Measurements from ENCODE around the gene PARK7.
"Not testable (repeated sequence)": the region's sequence is repeated elsewhere in the genome, so short reads cannot be mapped to it uniquely, and the experiment has no call there.

Gene PARK7

DNA sequence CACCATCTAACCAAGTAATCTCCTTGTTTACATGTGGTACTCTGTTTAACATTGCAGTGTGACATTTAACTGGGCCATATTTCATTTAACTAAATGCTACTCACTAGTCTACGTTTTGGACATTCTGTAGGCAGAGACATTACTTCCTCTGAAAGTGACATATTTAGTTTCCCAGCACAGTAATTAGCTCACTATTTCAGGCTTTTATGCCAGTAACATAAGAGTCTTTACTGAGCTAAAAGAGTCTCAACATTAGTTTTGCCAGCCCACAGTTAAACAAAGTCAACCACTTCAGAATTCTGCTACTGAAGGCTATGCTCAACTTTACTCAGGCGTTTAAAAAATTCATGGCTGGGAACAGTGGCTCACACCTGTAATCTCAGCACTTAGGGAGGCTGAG lies 18.3 kb upstream of the PARK7 start:
- DNase-seq (ENCODE audit: low spot score) (no peak), FAIRE-seq (no peak)

DNA sequence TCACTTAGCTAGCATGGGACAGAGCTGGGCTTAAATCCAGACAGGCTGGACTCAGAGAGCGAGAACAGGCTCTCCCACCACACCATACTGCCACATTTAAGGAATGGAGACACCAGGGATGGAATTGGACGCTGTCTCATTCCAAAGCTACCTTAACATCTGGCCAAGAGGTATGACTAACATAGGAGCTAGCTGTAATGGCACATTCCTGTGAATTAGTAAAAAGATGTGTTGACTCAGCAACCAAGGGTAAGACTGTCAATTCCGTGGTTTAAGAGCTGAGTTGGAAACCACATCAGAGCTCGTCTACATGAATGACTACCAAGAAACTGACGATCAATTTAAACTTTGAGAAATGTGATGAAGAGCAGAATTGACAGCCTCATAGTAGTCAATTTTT lies 12.6 kb upstream of the PARK7 start:
- FAIRE-seq (no peak), DNase-seq (ENCODE audit: low spot score) (peak; percentile 72)

DNA sequence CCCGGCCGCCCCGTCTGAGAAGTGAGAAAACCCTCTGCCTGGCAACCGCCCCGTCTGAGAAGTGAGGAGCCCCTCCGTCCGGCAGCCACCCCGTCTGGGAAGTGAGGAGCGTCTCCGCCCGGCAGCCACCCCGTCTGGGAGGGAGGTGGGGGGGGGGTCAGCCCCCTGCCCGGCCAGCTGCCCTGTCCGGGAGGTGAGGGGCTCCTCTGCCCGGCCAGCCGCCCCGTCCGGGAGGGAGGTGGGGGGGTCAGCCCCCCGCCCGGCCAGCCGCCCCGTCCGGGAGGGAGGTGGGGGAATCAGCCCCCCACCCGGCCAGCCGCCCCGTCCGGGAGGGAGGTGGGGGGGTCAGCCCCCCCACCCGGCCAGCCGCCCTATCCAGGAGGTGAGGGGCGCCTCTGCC lies 8.7 kb upstream of the PARK7 start:
- not testable (repeated sequence) for DNase-seq (ENCODE audit: low spot score); FAIRE-seq

DNA sequence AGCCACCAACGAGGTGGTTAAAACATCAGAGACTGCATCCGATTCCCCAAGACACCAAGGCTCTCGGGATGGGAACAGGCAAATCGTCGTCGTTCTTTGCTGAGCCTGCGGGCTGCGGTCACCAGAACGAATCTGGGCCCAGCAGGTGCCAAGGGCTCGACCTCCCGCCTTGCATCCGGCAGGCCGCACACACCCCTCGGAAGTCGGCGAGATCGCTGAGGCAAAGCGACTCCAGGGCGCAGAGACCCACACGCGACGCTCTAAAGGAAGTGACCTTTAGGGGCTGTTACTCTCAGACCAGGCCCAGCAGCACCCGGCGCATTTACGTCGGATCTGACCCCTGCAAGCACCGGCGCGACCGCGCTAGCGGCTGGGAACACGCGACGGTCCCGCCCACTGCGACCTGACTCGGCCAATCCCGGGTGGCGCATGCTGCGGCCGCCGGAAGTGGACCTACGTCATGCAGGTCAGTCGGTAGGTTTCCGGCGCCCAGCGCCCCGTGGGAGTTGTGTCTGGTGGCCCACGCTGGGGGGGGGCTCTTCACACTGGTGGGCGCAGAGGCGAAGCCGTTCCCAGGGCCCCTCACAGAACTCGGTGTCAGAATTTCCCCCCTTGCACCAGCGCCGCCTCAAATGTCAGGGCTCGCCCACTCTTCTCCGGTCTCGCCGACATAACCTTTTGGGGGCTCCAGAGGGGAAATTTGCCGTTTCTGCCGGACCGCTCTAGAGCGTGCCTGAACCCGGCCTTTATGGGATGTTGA lies 7.5 kb upstream of the PARK7 start:
- FAIRE-seq (peak; percentile 46), DNase-seq (ENCODE audit: low spot score) (peak; percentile 70)

DNA sequence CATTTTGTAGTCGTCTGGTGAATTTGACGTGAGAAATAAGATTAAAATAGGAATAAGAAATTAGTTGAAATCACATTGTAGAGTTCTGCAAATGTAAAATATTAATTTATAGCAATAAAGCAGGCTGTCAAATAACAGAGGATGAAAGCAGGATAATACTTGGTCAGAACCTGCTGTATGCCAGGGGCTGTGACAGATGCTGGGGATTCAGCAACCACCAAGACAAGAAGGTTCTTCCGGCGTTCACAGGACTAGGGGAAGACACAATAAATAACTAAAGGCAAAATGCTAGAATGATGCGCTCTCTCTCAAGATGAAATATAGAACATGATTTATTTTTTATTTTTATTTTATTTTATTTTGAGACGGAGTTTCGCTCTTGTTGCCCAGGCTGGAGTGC lies 6.8 kb upstream of the PARK7 start:
- DNase-seq (ENCODE audit: low spot score) (no peak), FAIRE-seq (no peak)

DNA sequence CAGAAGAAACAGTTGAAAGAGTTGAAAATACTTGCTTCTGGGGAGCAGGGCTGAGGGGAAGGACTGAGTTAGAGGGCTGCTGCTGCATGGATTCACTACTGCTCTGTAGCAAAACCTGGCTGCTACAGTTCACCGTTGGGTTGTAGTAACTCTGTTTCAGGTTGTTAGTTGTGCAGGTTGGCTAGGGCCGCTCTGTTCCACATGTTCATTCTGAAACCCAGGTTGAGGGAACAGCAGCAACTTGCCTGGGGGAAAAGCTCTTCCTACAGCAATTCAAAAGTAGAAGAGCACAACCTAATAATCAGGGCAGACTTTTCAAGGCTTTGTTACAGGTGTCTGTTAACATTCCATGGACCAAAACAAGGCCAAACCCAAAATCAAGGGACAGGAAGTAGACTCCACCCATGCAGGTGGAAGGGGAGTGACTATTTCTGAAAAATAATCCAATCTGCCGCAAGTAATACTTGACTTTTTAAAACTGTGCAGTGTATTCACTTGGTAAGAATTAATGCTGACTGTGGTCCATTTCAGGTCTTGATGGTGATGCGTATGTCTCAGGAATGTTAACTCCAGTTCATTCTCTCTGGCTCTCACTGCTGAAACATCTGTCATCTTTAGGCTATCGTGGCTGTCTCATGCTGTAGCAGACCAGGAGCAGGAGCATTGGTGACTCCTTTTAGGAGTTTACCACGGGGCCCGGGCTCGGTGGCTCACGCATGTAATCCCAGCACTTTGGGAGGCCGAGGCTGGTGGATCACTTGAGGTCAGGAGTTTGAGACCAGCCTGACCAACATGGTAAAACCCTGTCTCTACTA lies 5.1 kb upstream of the PARK7 start:
- FAIRE-seq = no peak
- DNase-seq (ENCODE audit: low spot score) = no peak

DNA sequence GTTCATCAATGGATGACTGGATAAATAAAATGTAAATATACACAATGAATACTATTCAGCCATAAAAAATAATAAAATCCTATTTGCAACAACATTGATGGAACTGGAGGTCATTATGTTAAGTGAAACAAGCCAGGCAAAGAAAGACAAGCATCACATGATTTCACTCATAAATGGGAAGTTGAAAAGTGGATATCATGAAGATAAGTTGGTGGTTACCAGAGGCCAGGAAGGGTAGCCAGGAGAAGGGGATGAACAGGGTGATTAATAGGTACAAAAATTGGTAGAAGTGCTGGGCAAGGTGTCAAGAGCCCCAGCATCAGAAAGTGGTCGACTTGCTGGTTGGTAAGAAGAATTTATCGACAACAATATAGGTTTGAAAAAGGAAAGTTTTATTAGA lies 1.3 kb upstream of the PARK7 start:
- FAIRE-seq (no peak), DNase-seq (ENCODE audit: low spot score) (no peak)

DNA sequence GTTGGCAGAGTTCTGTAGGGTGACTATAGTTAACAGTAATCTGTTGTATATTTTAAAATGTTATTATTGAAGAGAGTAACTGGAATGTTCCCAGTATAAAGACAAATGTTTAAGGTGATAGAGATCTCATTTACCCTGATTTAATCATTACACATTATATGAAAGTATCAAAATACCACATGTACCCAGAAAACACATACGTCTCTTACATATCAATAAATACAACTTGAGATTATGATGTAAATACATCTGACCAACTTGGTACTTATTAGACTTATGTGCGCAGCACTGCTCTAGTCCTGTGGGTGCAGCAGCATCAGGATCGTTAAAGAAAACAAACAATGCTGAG lies 670 bp upstream of the PARK7 start:
- no peak for FAIRE-seq

DNA sequence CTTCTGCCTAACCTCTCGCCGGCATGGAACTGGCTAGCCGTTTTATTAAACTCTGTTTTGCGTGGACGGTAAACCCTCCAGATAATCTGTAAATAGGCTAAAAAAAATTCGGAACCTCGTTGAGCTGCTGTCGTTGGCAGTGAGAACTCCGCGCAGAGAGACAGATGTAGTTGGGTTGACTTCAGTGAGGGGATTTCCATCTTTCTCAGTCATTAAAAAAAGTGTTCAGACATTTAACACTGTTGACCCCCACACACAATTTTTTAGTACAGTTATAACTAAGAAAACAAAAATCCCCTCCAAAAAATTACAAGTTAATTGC lies 464 bp downstream of the PARK7 start:
- DNase-seq (ENCODE audit: low spot score) (no peak), FAIRE-seq (no peak)

More for the DNA sequence above, 670 bp upstream of the PARK7 start:
- no peak for DNase-seq (ENCODE audit: low spot score)

DNA sequence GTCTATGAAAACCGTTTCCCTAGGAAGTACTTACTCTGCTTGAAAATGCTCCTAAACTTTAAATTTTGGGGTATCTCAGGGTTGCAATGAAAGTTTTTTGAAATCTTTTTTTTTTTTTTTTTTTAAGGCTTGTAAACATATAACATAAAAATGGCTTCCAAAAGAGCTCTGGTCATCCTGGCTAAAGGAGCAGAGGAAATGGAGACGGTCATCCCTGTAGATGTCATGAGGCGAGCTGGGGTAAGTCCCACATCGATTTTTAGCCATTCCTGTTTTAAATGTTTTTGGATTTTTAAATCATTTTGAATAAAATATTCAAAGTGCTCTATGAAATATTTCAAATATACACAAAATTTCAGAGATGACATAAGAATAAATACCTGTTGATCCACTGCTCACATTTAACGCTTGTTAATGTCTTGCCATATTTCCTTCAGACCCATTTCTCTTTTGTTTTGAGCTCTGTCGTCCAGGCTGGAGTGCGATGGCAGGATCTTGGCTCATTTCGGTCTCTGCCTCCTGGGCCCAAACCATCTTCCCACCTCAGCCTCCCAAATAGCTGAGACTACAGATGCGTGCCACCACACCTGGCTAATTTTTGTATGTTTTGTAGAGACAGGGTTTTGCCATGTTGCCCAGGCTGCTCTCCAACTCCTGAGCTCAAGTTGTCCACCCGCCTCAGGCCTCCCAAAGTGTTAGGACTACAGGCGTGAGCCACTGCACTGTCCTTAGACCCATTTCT lies 1.3 kb downstream of the PARK7 start:
- FAIRE-seq (no peak), DNase-seq (ENCODE audit: low spot score) (no peak)

DNA sequence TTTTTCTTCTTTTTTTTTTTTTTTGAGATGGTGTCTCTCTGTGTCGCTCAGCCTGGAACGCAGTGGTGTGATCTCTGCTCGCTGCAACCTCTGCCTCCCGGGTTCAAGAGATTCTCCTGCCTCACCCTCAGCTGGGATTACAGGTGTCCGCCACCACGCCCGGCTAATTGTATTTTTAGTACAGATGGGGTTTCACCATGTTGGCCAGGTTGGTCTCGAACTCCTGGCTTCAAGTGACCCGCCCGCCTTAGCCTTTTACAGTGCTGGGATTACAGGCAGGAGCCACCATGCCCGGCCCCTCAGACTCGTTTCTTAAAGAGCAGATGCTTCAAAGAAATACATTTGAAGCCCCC lies 1.8 kb downstream of the PARK7 start:
- not testable (repeated sequence) for DNase-seq (ENCODE audit: low spot score); FAIRE-seq

DNA sequence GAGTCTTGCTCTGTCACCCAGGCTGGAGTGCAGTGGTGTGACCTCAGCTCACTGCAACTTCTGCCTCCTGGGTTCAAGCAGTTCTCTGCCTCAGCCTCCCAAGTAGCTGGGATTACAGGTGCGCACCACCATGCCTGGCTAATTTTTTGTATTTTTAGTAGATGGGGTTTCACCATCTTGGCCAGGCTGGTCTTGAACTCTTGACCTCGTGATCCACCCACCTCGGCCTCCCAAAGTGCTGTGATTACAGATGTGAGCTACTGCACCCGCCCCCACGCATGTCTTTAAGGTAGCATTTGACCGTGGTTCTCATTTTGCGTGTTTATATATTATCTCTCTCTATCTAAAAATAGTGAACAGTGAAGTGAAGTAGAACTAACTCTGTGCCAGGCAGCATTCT lies 2.3 kb downstream of the PARK7 start:
- DNase-seq (ENCODE audit: low spot score); FAIRE-seq: not testable (repeated sequence)

DNA sequence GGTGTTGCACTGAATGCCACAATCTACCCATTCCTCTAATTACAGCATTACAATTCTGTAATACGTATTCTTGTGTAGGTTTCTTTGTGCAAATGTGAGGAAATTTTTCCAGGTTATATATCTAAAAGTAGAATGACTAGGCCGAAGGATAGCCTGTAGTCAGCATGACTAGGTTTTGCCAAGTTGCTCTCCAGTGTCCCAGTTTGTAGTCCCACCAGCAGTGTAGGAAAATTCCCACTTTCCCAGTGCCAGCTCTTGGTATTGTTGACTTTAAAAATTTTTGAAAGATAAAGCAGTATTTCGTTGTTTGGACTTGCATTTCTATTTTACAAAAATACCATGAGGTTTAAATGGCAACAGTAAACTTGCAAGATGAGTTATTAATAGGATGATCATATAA lies 3.0 kb downstream of the PARK7 start:
- DNase-seq (ENCODE audit: low spot score) (no peak), FAIRE-seq (no peak)

DNA sequence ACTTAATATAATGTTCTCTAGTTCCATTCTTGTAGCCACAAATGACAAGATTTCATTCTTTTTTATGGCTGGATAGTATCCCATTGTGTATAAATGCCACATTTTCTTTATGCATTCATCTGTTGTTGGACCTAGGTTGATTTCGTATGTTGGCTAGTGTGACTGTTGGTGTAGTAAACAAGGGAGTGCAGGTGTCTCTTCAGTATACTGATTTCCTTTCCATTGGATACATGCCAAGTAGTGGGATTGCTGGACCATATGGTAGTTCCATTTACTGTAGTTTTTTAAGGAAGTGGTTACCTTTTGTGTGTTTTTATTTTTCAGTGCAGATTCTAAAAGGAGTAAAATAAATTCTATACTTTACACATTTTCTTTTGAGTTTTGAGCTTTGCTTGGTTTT lies 5.7 kb downstream of the PARK7 start:
- no peak for DNase-seq (ENCODE audit: low spot score)
- FAIRE-seq = no peak

DNA sequence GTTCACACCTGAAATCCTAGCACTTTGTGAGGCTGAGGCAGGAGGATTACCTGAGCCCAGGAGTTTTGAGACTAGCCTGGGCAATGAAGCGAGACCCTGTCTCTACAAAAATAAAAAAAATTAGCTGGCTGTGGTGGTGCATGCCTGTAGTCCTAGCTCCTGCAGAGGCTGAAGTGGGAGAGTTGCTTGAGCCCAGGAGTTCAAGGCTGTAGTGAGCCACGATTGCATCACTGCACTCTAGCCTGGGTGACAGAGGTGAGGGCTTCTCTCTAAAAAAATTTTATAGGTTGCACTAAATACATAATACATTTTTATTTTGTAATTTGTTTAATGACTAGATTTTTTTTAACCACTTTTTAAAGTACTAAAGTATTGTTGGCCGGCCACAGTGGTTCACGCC lies 6.1 kb downstream of the PARK7 start:
- DNase-seq (ENCODE audit: low spot score) (no peak), FAIRE-seq (no peak)

DNA sequence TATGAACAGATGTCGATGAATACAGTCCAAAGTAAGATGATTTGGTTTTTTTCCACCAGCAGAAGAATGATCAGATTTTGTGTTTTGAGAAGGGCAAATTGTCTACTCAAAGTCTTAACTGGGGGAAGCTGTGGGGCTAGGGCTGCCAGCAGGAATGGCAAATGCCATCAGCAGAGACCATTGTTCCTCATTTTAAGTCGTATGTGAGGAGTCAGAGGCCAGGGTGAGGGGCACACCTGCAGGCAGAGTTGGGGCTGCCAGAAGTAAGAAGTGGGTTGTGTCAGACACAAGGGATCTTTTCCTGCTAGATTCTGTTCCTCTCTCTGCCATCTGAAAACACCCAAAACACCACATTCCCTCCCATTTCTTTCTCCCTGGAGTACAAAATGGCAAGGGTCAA lies 8.7 kb downstream of the PARK7 start:
- DNase-seq (ENCODE audit: low spot score) (no peak), FAIRE-seq (no peak)

DNA sequence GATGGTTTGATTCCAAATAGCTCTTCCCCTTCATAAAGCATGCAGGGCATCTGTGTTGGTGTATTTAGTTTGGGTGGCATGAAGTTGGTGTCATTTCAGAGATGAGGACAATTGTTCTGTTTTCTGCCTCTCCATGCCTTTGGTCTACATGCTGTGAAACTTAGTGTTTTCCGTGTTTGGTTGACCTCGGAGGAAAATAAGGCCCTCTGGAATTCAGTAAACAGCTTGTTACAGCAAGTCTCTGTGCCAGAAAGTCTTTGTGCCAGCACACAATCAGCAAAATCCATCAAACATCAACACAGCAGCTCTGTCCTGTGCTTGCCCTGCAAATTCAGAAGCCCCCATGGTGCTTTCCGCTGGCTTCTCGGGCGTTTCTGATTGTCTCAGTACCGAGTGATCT lies 9.5 kb downstream of the PARK7 start:
- DNase-seq (ENCODE audit: low spot score) = no peak
- no peak for FAIRE-seq

DNA sequence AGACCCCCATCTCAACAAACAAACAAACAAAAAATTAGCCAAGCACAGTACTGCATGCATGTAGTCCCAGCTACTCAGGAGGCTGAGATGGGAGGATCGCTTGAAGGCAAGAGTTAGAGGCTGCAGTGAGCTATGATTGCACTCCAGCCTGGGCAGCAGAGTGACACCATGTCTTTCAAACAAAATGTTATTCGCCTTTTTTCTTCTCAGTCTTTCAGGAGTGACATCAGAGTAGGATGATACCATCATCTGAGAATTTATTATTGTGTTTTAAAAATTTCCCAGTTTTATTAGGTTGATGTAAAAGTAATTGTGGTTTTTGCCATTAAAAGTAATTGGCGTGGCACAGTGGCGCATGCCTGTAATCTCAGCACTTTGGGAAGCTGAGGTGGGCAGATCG lies 10.8 kb downstream of the PARK7 start:
- no peak for FAIRE-seq
- DNase-seq (ENCODE audit: low spot score) = no peak

DNA sequence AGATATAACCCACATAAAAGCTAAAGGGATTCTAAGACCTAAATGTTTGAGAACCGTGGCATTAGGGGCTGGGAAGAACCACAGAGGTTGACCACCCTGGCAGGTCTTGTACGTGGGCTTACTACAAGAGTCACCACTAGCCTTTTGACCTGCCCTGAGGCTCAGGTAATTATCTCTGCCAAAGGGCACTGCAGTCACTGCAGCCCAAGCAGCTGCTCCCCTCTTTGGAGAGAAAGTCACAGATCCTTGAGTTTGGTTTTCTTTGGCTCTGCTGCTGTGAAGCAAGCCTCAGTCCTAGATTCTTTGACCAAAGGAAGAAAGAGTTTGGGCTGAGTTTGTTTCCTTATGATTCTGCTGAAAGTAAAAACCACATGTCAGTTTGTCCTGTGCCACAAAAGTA lies 11.6 kb downstream of the PARK7 start:
- no peak for DNase-seq (ENCODE audit: low spot score)
- no peak for FAIRE-seq

DNA sequence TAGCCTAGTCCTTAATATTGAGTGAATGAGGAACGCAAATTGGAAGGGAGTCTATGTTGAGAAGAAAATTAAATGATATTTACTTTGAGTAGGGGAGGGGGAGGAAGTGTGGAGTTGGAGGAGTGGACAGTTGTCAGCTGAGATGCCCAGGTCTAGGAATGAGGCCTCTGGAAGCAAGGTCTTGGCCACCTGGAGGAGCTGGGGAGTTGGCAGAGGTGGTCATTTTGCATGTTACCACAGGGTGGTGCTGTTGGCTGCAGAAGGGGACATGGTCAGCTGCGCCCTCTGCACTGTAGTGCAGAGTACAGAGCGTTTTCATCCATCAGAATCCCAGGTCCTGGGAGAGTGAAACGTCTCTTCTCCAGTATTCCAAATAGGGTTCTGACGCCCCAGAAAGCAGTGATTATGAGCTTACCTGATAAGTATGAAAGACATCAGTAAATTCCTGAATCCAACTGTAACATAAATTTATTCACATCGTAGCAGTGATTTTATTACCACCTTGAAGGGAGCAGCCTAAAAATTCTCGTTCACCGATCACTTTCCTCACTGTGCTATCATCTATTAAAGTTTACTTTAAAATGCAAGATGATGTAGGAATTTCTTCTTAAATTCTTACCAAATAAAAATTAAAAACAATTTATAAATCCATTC lies 13.8 kb downstream of the PARK7 start:
- DNase-seq (ENCODE audit: low spot score) = peak; percentile 78
- FAIRE-seq = peak; percentile 20

DNA sequence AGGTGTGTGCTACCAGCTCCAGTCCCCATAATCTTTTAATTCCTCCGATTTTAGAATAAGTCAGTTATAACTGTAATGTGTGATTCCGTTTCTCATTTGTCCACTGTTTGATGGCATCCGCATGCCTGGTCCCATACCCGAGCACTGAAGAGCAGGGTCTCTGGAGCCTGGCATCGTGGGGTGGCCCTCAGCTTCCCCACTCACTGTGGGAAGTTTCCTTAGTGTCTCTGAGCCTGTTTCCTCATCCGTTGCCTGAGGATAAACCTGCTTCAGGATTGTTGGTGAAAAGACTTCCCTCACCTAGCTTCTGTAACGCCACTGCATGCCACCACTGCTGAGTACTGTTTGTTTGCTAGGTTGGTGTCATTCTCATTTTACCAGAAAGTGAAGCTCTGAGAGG lies 19.5 kb downstream of the PARK7 start:
- no peak for FAIRE-seq
- DNase-seq (ENCODE audit: low spot score) = no peak
